A549 (cell line): ENCODE results near the gene CAAP1. TPM values are rescaled to one million over a fixed set of nuclear protein-coding genes. Genes with fewer than 3 reads are reported as not detected.

Experiments used
- ATAC-seq, 2 experiments: fragments of 200-7000 bp in 1 of 2; fragments of >200 bp in 1 of 2; cut with Nextera tagmentation in 1 of 2; cut with Tn5 transposase in 1 of 2; 3 replicates each; pipeline versions ENCODE4 v1.8.0 to v1.9.1; 2018 to 2020; ENCODE audit warnings: mild to moderate bottlenecking in 1 of 2, moderate library complexity in 1 of 2
- CTCF ChIA-PET: fragments of 300-600 bp; sonication (Branson Sonifier 250); formaldehyde crosslinking; extraction: SDS; loops from one replicate; lab custom pipeline; 2021; ENCODE audit warnings: antibody characterized with exemption, inconsistent platforms; lab: Yijun Ruan, JAX
- POLR2A ChIA-PET: fragments of 350-600 bp; formaldehyde crosslinking; extraction: SDS; loops from one replicate; lab custom pipeline; 2021; ENCODE audit warnings: antibody characterized with exemption, inconsistent platforms; lab: Yijun Ruan, JAX
- DNase-seq, 2 experiments: peaks; one replicate each; pipeline versions ENCODE4 v3.0.0 to v3.0.0-alpha.2; 2011 to 2016; ENCODE audit warnings: low read depth in 1 of 2, low spot score in 1 of 2
- FAIRE-seq: peaks from 2 replicates; lab custom pipeline; 2011; peaks lifted over from hg19 to GRCh38; lab: Jason Lieb, UNC
- H3K27ac ChIP-seq, 2 experiments: fragments of >200 bp; sonication (Bioruptor Twin); formaldehyde crosslinking; 3 replicates each; pipeline ENCODE4 v1.5.1; 2016 to 2017
- H3K4me1 ChIP-seq: fragments of >200 bp; sonication (Bioruptor Twin); formaldehyde crosslinking; 3 replicates; pipeline ENCODE4 v1.6.1; 2016
- H3K4me2 ChIP-seq: fragments of >200 bp; sonication (Bioruptor Twin); formaldehyde crosslinking; 3 replicates; pipeline ENCODE4 v1.6.1; 2016
- H3K4me3 ChIP-seq: fragments of >200 bp; sonication (Bioruptor Twin); formaldehyde crosslinking; 3 replicates; pipeline ENCODE4 v1.5.1; 2016
- H3K9me3 ChIP-seq: fragments of >200 bp; sonication (Bioruptor Twin); formaldehyde crosslinking; 3 replicates; pipeline ENCODE4 v1.6.1; 2016
- ATOH8 ChIP-seq: fragments of 250-450 bp; sonication (Bioruptor Pico); IDR thresholded peaks from 2 replicates; pipeline ENCODE4 v1.5.0; 2020; ENCODE audit warnings: low read depth, mild to moderate bottlenecking, moderate library complexity
- CBX8 ChIP-seq: fragments of 200-600 bp; sonication (generic); IDR thresholded peaks from 2 replicates; pipeline ENCODE4 v1.6.1; 2016
- CEBPB ChIP-seq, 2 experiments: fragments of >200 bp in 1 of 2; sonication (Bioruptor Twin) in 1 of 2; formaldehyde crosslinking in 1 of 2; IDR thresholded peaks; 2 replicates each; pipeline ENCODE4 v1.6.1; 2012 to 2016
- EHF ChIP-seq: fragments of 250-450 bp; sonication (Bioruptor Pico); IDR thresholded peaks from 2 replicates; pipeline ENCODE4 v1.5.0; 2020; ENCODE audit warnings: mild to moderate bottlenecking
- EHMT2 ChIP-seq: fragments of 200-600 bp; sonication (generic); IDR thresholded peaks from 2 replicates; pipeline ENCODE4 v1.6.1; 2016; ENCODE audit warnings: antibody characterized with exemption, low read depth, mild to moderate bottlenecking, moderate library complexity
- EP300 ChIP-seq, 2 experiments: fragments of >200 bp; sonication (Bioruptor Twin); formaldehyde crosslinking; IDR thresholded peaks; 2 replicates in 1 of 2; 3 replicates in 1 of 2; pipeline ENCODE4 v1.6.1; 2016 to 2017
- ESRRA ChIP-seq: fragments of 150-350 bp; IDR thresholded peaks from 2 replicates; pipeline ENCODE4 v1.6.1; 2014; ENCODE audit warnings: mild to moderate bottlenecking, low read length, borderline replicate concordance
- FOXS1 ChIP-seq: fragments of 250-450 bp; sonication (Bioruptor Pico); IDR thresholded peaks from 2 replicates; pipeline ENCODE4 v1.5.0; 2020; ENCODE audit warnings: mild to moderate bottlenecking, moderate library complexity
- GATA3 ChIP-seq: IDR thresholded peaks from 2 replicates; pipeline ENCODE4 v1.6.1; 2012; ENCODE audit warnings: borderline replicate concordance
- HDAC2 ChIP-seq: fragments of 200-600 bp; sonication (generic); IDR thresholded peaks from 2 replicates; pipeline ENCODE4 v1.6.1; 2016
- HES2 ChIP-seq: fragments of >200 bp; sonication (Bioruptor Twin); formaldehyde crosslinking; IDR thresholded peaks from 2 replicates; pipeline ENCODE4 v1.6.1; 2016
- HOXB13 ChIP-seq: fragments of 250-450 bp; sonication (Bioruptor Pico); IDR thresholded peaks from 2 replicates; pipeline ENCODE4 v1.5.0; 2020; ENCODE audit warnings: low read depth, mild to moderate bottlenecking, moderate library complexity
- HOXB5 ChIP-seq: fragments of 250-450 bp; sonication (Bioruptor Pico); IDR thresholded peaks from 2 replicates; pipeline ENCODE4 v1.5.0; 2020; ENCODE audit warnings: mild to moderate bottlenecking, moderate library complexity
- JUN ChIP-seq, 2 experiments: fragments of >200 bp; sonication (Bioruptor Twin); formaldehyde crosslinking; IDR thresholded peaks; 2 replicates in 1 of 2; 3 replicates in 1 of 2; pipeline ENCODE4 v1.6.1; 2016 to 2017
- JUNB ChIP-seq: fragments of >200 bp; sonication (Bioruptor Twin); formaldehyde crosslinking; IDR thresholded peaks from 2 replicates; pipeline ENCODE4 v1.6.1; 2016
- KDM1A ChIP-seq: fragments of 200-600 bp; sonication (generic); IDR thresholded peaks from 2 replicates; pipeline ENCODE4 v1.6.1; 2016; ENCODE audit warnings: low read depth, mild to moderate bottlenecking
- MAX ChIP-seq: IDR thresholded peaks from 2 replicates; pipeline ENCODE4 v1.6.1; 2012
- MYC ChIP-seq: IDR thresholded peaks from 2 replicates; pipeline ENCODE4 v1.6.1; 2012; ENCODE audit warnings: mild to moderate bottlenecking, inconsistent platforms, low read length, improper control_type of control experiment, borderline replicate concordance
- NFE2L2 ChIP-seq: fragments of 150-350 bp; conservative IDR thresholded peaks from 2 replicates; pipeline ENCODE4 v1.6.1; 2014; ENCODE audit warnings: low read length
- NR3C1 ChIP-seq: fragments of >200 bp; sonication (Bioruptor Twin); formaldehyde crosslinking; IDR thresholded peaks from 3 replicates; pipeline ENCODE4 v1.6.1; 2017
- PBX3 ChIP-seq: IDR thresholded peaks from 2 replicates; pipeline ENCODE4 v1.6.1; 2012
- POLR2A ChIP-seq: IDR thresholded peaks from 2 replicates; pipeline ENCODE4 v1.6.1; 2012; ENCODE audit warnings: mild to moderate bottlenecking, low read length
- RARB ChIP-seq: fragments of 250-450 bp; sonication (Bioruptor Pico); IDR thresholded peaks from 2 replicates; pipeline ENCODE4 v1.8.0; 2021; ENCODE audit warnings: mild to moderate bottlenecking, moderate library complexity
- RFX5 ChIP-seq: fragments of 450-650 bp; IDR thresholded peaks from 2 replicates; pipeline ENCODE4 v1.7.1; 2014; ENCODE audit warnings: antibody characterized with exemption, mild to moderate bottlenecking, moderate library complexity
- RNF2 ChIP-seq: fragments of 200-600 bp; sonication (generic); IDR thresholded peaks from 2 replicates; pipeline ENCODE4 v1.6.1; 2016; ENCODE audit warnings: low read depth, mild to moderate bottlenecking, antibody characterized with exemption, moderate library complexity, borderline replicate concordance
- TP53 ChIP-seq: fragments of 250-450 bp; sonication (Bioruptor Pico); IDR thresholded peaks from 2 replicates; pipeline ENCODE4 v1.5.0; 2021; ENCODE audit warnings: mild to moderate bottlenecking, moderate library complexity
- ZC3H11A ChIP-seq: fragments of 450-650 bp; IDR thresholded peaks from 2 replicates; pipeline ENCODE4 v1.6.1; 2014; ENCODE audit warnings: antibody characterized with exemption, mild to moderate bottlenecking
- ZFP36 ChIP-seq: fragments of 450-650 bp; IDR thresholded peaks from 2 replicates; pipeline ENCODE4 v1.6.1; 2014; ENCODE audit warnings: borderline replicate concordance; ENCODE audit not compliant: partially characterized antibody
- WGBS: methylation state at CpG from one replicate; pipeline ENCODE4 v1.1.6; 2017; ENCODE audit errors: missing lambda C conversion rate; 5-methylcytosine and 5-hydroxymethylcytosine counted together
- polyA plus RNA-seq, 4 experiments: library from polyadenylated mRNA; depleted of rRNA in 3 of 4; stranded (reverse); fragments of >200 nt; fragmentation: RNase III in 1 of 4; extraction: RNeasy Plus Mini Kit Qiagen cat#74134 plus additional on column Dnase treatment in 1 of 4; gene quantifications; 2 replicates in 3 of 4; 3 replicates in 1 of 4; pipeline ENCODE4 v1.2.3, GENCODE V29; 2011 to 2017

The CAAP1 gene
- polyA plus RNA-seq, 2 of the 4 experiments (the other 2 are of a cell fraction), result 23.7 to 32.8 TPM

- CTCF ChIA-PET, result interaction anchor here (1.6 kb wide), 1 partner anchor 11 kb away, joined by 4 read pairs; no protein-coding TSS in a partner anchor
- POLR2A ChIA-PET, result no interaction called here
- Histone ChIP-seq H3K27ac (no peak overlapping the region), H3K4me1 (no peaks in the 10 kb centered on the region), H3K9me3 (no peaks in the 10 kb centered on the region), H3K4me2 (no peak overlapping the region), H3K4me3 (no peak overlapping the region)
- no peak for TF ChIP-seq PBX3
- no peak for TF ChIP-seq ATOH8 (CRISPR knock-in tag)
- TF ChIP-seq JUNB, result no peak
- no peak for TF ChIP-seq ZC3H11A
- no peak for TF ChIP-seq NR3C1
- TF ChIP-seq RARB (CRISPR knock-in tag), result no peak
- no peak for TF ChIP-seq HES2
- no peak for TF ChIP-seq POLR2A
- no peak for TF ChIP-seq GATA3
- TF ChIP-seq NFE2L2, result no peak
- no peak for TF ChIP-seq FOXS1 (CRISPR knock-in tag)
- TF ChIP-seq EHMT2, result no peak
- TF ChIP-seq HOXB5 (CRISPR knock-in tag), result no peak
- no peak for TF ChIP-seq MAX
- ATAC-seq, result no peak
- DNase-seq, result no peak
- no peak for FAIRE-seq
- 95% methylated on average over 4 of the region's 4 CpGs for WGBS
Observed at GRCh38 chr9:26925609-26926008, 33.0 kb upstream of the CAAP1 start.

GRCh38 chr9:26919698-26920097 is 27.1 kb upstream of the CAAP1 start:
- no peak for DNase-seq
- Histone ChIP-seq H3K4me1 (no peaks in the 10 kb centered on the region), H3K4me2 (no peak overlapping the region), H3K4me3 (no peak overlapping the region), H3K9me3 (no peaks in the 10 kb centered on the region), H3K27ac (no peak overlapping the region)
- TF ChIP-seq CEBPB (IDR thresholded peaks at IDR 0.05) (no peak), CBX8 (no peak), RFX5 (no peak), ATOH8 (CRISPR knock-in tag) (no peak), EHF (CRISPR knock-in tag) (no peak), HDAC2 (no peak), MYC (no peak), EP300 (IDR thresholded peaks at IDR 0.05) (no peak), ZFP36 (no peak), TP53 (CRISPR knock-in tag) (no peak), RNF2 (no peak), PBX3 (no peak), NR3C1 (no peak), ESRRA (no peak), KDM1A (no peak), JUN (IDR thresholded peaks at IDR 0.05) (no peak), MAX (no peak), HOXB13 (no peak)
- no peak for ATAC-seq
- CTCF ChIA-PET, result interaction anchor here (1.2 kb wide), 1 partner anchor 42 kb away, joined by 3 read pairs; no protein-coding TSS in a partner anchor
- 71% methylated on average over 1 of the region's 1 CpG for WGBS
- no peak for FAIRE-seq
- POLR2A ChIA-PET, result interaction anchor here (1.1 kb wide), 1 partner anchor 36 kb away, joined by 3 read pairs; the partner anchor contains the start of gene IFT74
